ENCODE data around the gene HLCS. TPM values are rescaled to one million over a fixed set of nuclear protein-coding genes. Genes with fewer than 3 reads are reported as not detected.

The HLCS gene
- total RNA-seq, 1 experiment from 2014 or later: 12.7 TPM

GRCh38 chr21:36915696-36916245 is 50.7 kb downstream of the HLCS start:
- no peak overlapping the region for H2BK20ac ChIP-seq (ENCODE audit: low read depth, low read length, poor library complexity, severe bottlenecking)
- H2AK5ac ChIP-seq (ENCODE audit: insufficient read length, low read length): no peak overlapping the region
- no peaks in the 10 kb centered on the region for H3K27me3 Mint-ChIP-seq (ENCODE audit: low read depth)
- H3K9ac ChIP-seq (ENCODE audit: extremely low read depth, insufficient read length, low read length): no peak overlapping the region
- H3K23ac ChIP-seq (ENCODE audit: insufficient read length, low read depth, low read length): no peak overlapping the region
- H3K4ac ChIP-seq (ENCODE audit: low read depth, low read length): no peak overlapping the region
- H3K4me1 ChIP-seq (ENCODE audit: insufficient read depth, low read length): peaks cover 6% of the 10 kb centered on the region; the same call in 1 of the 2 replicates
- H3K27ac Mint-ChIP-seq: no peak overlapping the region
- no peak overlapping the region for H2BK12ac ChIP-seq (ENCODE audit: insufficient read length, low read depth, low read length)
- no peaks in the 10 kb centered on the region for H3K9me3 Mint-ChIP-seq
- WGBS (ENCODE audit: extremely low coverage, insufficient read length, low lambda C conversion rate): no CpG with 5 or more reads among the region's 8 CpGs
- no peak overlapping the region for H3K18ac ChIP-seq (ENCODE audit: insufficient read length, low read depth, low read length)
- H3K79me2 ChIP-seq (ENCODE audit: insufficient read depth, low read length): no peaks in the 10 kb centered on the region
- no peak for TF ChIP-seq CTCF (conservative IDR thresholded peaks at IDR 0.05)
- H4K5ac ChIP-seq (ENCODE audit: insufficient read length, low read depth, low read length): no peak overlapping the region
- no peaks in the 10 kb centered on the region for H3K36me3 Mint-ChIP-seq (ENCODE audit: insufficient read depth in 1 of 3, low read depth in 3 of 3)
- no peak overlapping the region for H3K4me2 ChIP-seq (ENCODE audit: insufficient read depth, insufficient read length, low read length)
- no peak overlapping the region for H3K27ac ChIP-seq (ENCODE audit: insufficient read length, low read depth, low read length)
- H4K91ac ChIP-seq (ENCODE audit: insufficient read length, low read depth, low read length): no peak overlapping the region
- no peaks in the 10 kb centered on the region for H4K20me1 ChIP-seq (ENCODE audit: control insufficient read depth, insufficient read depth, insufficient read length)
- no peaks in the 10 kb centered on the region for H3K9me3 ChIP-seq (ENCODE audit: control insufficient read depth, low read depth, low read length)
- H3K27me3 ChIP-seq (ENCODE audit: insufficient read depth, low read length): no peaks in the 10 kb centered on the region
- no peak overlapping the region for H3T11ph ChIP-seq (ENCODE audit: low read length)
- H3K4me3 Mint-ChIP-seq: no peak overlapping the region
- H3K56ac ChIP-seq (ENCODE audit: insufficient read length, low read depth, low read length): no peak overlapping the region
- H2BK15ac ChIP-seq (ENCODE audit: low read depth, low read length): no peak overlapping the region
- no peaks in the 10 kb centered on the region for H3K79me1 ChIP-seq (ENCODE audit: insufficient read depth, low read depth, low read length, poor library complexity, severe bottlenecking)
- H3K4me1 Mint-ChIP-seq: peaks cover 44 to 49% of the 10 kb centered on the region in 2 experiments
- H3K23me2 ChIP-seq (ENCODE audit: insufficient read length, low read depth, low read length, poor library complexity, severe bottlenecking): no peaks in the 10 kb centered on the region
- H2AFZ ChIP-seq (ENCODE audit: low read length): no peak overlapping the region
- no peak overlapping the region for H2BK120ac ChIP-seq (ENCODE audit: low read depth, low read length, poor library complexity, severe bottlenecking)
- H2BK5ac ChIP-seq (ENCODE audit: insufficient read length, low read length): no peak overlapping the region
- H4K8ac ChIP-seq (replicated peaks; ENCODE audit: insufficient read length, low read depth, low read length): no peak overlapping the region
- no peak overlapping the region for H3K14ac ChIP-seq (ENCODE audit: insufficient read depth, low read length)
- DNase-seq: no peak

All from H9 (cell line).